ENCODE results near the gene GLB1L.

The GLB1L gene

GRCh38 chr2:219220652-219221402, 24.4 kb downstream of the GLB1L start:
- no peak for DNase-seq

DNA sequence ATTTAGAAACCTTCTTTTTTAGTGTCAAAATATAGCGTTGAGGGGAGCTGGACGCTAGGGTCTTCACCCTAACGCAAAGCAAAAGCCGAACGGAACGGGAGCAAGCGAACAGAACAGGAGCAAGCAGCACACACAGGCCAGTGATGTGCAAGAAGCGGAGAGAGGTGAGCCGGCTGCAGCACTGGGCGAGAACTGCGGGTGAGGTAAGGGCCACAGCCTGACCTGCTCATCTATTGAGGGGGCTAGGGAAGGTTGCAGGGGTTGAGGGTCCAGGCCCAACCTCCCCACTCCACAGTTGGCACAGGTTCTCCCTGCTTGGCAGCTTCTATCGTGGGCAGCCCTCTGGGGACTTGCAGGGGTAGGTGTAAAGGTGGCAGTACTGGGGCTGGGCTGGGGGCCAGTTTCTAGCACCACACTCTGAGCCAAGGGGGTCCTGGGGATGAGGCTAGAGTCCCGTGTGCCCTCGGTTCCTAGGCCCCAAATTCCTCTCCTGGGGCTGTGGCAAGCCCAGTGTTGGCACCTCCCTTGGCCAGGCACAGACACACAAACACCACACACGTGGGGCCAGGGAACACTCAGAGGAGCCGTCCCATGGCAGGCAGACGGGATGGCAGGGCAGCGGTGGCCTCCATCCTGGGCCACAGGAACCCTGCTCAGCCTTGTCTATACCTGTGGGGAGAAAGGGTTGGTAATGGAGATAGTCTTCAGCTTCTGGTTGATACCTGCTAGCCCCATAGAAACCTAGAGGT, 25.3 kb downstream of the GLB1L start:
- DNase-seq = no peak

DNA sequence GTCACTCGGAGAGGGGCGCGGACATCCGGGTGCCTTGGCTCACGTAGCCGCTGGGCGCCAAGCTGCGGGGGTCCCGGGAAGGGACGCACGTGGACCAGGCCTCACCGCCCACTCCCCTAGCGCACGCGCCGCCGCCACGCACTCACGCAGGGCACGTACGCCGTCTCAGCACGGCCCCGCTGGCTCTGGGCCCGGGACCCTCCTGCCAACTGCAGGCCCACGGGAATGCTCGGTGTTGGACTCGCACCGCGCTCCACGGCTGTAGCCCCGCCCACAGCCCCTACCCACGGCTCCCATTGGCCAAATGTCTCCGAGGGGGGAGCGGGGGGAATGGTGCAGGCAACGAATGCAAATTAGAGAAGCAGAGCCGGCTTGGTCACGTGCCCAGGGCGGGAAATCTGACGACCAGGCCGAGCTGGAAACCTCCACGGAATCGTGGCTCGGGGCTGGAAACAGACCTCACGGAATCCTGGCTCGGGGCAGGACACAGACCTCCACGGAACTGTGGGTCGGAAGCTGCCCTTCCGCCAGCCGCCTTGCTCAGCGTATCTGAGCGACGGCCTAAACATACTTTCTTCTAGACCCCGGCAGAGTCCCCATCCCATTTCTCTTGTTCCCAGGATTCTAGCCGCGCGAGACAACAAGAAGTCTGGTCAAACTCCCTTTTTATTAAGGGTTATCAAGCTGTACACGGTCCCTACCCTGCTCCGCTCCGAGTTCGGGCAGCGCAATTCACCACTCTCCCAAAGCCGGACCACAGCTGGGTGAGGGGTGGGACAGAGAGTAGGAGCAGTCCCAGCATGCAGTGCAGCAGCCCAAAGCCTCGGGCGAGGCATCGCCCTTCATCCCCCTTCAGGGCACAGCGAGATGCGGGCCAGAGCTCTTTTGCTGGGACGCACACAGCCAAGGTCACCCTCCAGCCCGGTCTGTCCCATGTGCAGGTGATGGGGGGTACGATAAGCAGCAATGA, 26.2 kb downstream of the GLB1L start, which contains the start of gene ABCB6:
Gene ABCB6 (minus strand): TSS at position 227 of the 970 bp plus-strand sequence. CDS start 285 bp downstream, outside the sequence.
- no peak for DNase-seq

DNA sequence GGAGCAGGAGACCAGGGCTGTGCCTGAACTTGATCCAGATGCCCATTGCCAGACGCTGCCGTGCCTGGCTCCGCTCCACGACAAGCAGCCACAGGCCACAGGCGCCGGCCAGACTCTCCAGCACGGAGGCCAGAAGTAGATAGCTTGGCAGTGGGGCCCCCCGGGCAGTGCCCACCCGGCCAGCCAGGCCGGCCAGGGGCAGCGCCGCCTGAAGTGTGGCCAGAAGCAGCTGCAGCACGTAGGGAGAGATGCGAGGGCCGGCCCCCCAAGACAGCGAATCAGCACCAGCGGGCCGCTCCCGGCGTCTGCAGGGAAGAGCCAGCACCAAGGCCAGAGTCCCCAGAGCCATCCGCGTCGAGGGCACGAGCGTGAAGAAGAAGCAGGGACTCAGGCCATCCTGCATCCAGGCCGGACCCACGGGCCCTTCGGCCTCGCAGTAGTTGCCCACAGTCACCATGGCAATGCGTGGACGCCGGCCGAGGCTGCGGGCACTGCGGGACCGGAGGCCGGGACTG, 27.0 kb downstream of the GLB1L start:
- no peak for DNase-seq

- DNase-seq = no peak
These were observed 28.7 kb downstream of the GLB1L start for GRCh38 chr2:219216535-219216915.

DNA sequence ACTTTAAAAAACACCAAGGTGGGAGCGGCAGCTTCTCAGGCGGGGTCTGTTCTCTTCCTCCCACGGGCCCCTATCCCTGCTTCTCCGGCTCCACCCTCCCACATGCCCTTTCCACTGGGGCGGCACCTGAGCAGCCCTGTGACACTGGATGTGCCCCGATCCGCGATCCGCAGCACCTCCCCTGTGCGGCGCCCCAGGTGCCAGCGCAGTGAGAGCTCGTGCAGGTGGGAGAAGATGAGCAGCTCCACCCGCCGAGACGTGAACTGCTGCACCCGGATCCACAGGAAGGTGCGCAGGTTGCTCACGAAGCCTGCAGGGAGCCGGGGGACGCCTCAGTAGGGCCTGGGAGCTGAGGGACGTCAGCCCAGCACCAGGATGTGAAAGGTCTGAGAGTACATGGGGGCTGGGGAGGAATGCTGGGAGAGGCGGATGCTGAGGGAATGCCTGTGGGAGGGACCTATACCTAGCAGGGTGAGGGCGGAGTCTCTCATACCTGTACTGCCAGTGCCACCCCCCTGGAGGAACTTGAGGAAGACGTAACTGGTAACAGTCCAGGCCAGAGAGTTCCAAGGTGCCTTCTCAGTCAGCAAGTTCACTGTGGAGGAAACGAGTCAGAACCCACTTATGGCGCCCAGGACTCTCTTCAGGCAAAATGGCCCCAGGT, 29.2 kb downstream of the GLB1L start:
- no peak for DNase-seq

DNA sequence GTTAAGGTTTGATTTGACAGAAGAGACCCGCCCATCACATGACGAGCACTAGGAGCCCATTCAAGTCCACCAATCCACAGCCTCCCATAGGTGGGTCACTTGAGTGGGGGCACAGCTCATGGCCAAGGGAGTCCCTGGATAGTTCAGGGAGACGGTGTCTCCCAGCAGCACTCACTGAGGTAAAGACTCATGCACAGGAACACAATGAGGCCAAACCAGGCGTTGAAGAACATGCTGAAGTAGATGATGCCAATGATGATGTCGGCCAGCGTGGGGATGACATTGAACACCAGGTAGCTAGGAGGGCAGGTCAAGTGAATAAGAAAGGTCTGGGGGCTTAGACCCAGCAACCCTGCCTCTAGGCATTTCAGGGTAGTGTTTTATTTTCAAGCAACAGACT, 30.5 kb downstream of the GLB1L start:
- DNase-seq = no peak

GRCh38 chr2:219214141-219214540, 31.1 kb downstream of the GLB1L start:
- no peak for DNase-seq

DNA sequence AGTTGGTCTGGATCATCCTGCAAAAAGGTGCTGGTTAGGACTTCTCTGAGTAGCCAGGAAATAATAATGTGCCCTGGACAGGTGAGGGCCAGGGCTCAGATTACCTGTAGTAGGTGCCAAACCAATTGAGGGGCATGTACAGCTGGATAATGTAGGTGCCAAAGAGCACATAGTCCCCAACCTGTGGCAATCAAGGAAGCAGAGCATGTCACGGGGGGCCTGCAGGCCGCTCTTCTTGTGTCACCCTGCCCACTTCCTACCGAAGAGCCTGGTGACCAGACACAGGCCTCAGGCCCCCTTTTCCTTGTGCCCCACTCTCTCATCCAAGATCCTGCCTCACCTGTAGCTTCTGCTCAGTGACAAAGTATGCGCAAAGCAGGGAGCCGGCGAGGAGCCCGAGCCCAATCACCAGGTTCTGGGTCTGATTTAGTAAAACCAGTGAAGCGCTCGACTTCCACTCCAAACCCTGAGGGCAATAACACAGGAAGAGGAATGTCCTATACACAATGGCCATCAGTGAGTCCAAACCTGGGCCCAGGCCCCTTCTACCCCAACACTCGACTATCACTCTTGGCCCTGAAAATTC, 31.7 kb downstream of the GLB1L start:
- DNase-seq = no peak

DNA sequence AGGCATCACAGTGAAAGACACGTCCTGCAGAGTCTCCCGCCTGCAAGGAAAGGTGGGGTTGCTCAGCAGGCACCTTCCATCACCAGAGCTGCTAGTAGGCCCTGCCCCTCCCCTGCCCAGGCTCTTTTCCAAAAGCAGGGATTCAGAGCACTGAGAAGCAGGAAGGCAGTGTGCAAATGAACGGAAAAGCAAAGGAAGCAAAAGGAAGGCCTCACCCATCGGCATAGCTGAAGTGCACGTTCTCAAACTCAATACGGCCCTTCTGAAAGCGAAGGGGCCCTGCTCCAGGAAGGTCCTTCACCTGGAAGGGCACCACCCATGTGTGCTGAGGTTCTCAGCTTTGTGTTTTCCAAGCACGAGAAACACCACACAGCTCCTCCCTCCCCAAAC, 32.2 kb downstream of the GLB1L start:
- no peak for DNase-seq

DNA sequence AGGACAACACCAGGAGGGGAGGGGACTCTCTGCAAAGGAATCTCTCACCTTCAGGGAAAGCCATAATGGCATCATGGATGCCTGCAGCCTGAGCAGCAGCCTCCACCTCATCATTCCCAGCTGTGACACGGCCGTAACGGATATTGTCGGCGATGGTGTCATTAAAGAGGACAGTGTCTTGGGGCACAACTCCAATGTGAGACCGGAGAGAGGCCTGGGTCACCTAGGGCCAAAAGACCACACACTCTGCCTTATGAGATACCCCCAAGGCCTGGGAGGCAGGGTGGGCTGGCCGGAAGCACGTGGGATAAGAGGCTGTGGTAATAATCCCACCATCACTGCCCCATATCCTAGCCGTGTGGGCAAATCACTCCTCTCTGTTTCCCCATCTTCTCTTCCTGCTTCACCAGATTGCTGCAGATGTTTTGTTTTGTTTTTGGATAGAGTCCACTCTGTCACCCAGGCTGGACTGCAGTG, 34.3 kb downstream of the GLB1L start:
- no peak for DNase-seq

DNA sequence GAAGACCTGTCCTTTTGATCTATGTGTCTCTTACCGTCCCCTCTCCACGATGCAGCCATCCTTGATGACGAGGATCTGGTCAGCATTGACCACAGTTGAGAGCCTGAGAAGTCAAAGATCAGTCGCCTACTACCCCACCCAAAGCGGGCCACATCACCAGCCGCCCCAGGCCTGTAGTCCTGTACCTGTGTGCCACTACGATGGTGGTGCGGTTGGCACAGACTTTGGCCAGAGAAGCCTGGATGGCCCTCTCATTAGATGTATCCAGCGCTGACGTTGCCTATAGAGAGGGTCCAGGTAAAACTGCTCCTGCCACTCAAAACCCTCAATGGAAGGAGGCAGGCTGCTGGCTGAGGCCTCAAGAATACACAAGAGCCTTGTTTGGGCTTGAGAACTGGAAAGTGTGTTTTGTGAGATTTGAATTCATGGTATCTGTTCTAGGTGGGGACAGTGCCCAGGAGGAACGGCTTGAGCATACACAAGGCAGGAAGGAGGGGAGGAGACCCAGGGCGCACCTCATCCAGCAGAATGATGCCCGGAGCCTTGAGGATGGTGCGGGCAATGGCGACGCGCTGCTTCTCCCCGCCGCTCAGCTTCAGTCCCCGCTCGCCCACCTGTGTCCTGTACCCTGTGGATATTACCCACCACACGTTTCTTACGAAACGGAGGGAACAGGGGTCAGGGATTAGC, 34.9 kb downstream of the GLB1L start:
- no peak for DNase-seq

- peak; percentile 72 for DNase-seq
These were observed 35.7 kb downstream of the GLB1L start for GRCh38 chr2:219209236-219210195.

DNA sequence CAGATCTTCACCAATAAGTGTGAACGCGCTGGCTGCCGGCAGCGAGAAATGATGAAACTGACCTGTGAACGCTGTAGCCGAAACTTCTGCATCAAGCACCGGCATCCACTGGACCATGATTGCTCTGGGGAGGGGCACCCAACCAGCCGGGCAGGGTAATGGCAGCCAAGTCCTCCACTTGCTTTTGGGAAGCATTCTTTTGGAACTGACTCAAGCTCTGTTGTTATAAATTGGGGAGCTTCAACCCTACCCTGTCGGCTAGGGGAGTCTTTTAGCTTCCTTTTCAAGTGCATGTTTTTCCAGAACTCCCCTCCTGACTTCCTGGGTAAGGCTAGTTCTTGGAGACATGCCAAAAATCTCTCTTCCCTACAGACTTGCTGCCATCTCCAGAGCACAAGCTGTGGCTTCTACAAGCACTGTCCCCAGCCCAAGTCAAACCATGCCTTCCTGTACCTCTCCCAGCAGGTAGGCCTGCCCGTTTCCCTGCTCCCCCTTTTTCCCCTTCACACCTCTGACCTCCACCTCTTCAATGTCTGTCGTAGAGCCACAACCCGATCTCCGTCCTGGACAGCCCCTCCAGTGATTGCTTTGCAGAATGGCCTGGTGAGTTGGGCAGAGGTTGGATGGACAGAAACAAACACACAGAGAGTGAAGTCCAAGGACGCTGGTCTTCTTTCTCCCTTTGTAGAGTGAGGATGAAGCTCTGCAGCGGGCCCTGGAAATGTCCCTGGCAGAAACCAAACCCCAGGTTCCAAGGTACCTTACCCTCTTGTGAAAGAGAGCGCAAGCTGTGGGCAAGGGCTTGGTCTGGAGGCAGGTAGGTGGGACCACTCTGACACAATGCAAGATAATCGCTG, 37.1 kb downstream of the GLB1L start:
- no peak for DNase-seq

DNA sequence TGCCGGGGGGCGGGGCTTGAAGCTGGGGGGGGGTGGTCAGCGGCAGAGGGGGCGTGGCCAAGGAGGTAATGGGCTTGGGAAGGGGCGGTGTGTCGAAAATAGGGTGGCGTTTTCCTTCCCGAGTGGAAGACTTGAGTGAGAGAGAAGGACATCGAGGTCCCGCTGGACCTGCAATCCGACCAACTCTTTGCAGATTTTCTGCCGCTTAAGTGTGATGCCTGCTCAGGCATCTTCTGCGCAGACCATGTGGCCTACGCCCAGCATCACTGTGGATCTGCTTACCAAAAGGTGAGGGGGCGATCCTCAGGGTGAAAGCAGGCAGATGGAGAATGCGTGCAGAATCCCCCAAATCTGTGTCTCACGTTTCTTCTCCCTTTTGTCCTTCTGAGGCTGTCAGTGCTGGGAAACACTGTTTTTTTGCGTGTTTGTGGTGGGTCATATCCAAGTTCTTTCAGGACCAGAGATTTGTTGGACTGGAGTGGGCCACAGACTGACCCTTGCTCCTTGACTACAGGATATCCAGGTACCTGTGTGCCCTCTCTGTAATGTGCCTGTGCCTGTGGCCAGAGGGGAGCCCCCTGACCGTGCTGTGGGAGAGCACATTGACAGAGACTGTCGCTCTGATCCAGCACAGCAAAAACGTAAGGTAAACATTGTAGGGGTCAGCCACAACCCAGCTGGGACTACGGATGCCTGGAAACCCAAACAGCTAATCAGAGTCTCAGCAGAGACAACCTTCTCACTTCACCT, 37.9 kb downstream of the GLB1L start:
- no peak for DNase-seq

DNA sequence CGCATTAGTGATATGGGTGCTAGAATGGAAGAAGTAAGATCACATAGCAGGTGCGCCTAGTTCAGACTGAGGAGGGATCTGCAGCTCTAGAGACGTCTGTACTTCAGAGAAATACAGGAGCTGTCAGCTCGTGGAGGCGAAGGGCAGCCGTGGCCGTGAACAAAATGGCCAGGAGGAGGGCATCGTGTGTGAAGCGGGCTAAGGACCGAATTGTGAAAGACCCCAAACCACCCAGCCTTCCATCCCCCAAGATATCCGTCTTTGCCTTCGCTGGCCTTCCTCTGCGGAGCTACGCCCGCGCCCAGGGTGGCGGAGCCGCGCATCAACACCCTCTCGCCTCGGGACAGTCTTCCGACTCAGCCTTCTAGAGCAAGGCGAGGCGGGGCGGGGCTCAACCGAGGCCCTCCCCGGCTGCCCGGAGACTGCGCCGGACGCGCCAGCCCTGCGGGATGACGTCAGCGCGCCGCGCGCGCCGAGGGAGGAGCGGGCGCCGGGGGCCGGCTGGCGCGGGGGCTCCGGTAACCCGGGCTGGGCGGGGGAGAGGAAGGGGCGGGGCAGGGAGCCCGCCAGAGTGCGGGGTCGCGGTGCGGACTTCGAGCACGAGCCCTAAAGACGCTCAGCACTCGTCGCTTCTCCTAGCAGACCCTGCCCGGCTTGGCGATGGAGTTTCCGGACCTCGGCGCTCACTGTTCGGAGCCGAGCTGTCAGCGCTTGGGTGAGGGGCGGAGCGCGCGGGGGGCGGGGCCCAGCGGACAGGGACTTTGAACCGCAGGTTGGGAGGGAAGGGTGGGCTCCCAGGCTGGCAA, 38.7 kb downstream of the GLB1L start, which contains the start of gene ZFAND2B:
Gene ZFAND2B (plus strand): TSS at position 455 of the 806 bp plus-strand sequence. CDS start 206 bp downstream, at position 661.
- DNase-seq = peak; percentile 95

DNA sequence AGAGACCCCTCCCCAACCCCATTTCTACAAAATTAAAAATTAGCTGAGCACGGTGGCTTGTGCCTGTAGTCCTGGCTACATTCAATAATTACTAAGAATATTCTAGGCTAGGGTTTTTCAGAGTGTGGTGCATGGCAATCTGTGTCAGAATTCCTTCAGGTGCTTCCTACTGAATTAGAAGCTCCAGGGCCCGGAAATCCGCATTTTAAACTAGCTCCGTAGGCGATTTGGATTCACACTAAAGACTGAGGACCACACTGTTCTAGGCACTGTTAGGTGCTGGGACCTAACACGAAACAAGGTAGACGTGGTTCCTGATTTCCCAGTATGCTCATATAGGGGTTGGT, 39.3 kb downstream of the GLB1L start:
- DNase-seq = no peak
